HCT116 (cell line): ENCODE results near the gene CREBZF. TPM values are rescaled to one million over a fixed set of nuclear protein-coding genes. Genes with fewer than 3 reads are reported as not detected.

Source experiments
- ATAC-seq: fragments of 200-7000 bp; cut with Tn5 transposase; 2 replicates; pipeline ENCODE4 v1.9.1; 2020; ENCODE audit warnings: mild to moderate bottlenecking, moderate library complexity
- BruUV-seq: library from RNA; stranded (reverse); fragments of 400-500 nt; replicated peaks from 2 replicates; lab custom pipeline; 2021; lab: Mats Ljungman, UMichigan
- CTCF ChIA-PET: fragments of 300-600 bp; sonication (Branson Sonifier 250); formaldehyde crosslinking; loops from one replicate; lab custom pipeline; 2021; ENCODE audit warnings: antibody characterized with exemption; lab: Charles Lee
- POLR2A ChIA-PET: fragments of 300-600, 350-600 bp; sonication (Branson Sonifier 250); formaldehyde crosslinking; loops from one replicate; lab custom pipeline; 2021; ENCODE audit warnings: antibody characterized with exemption; lab: Charles Lee
- RAD21 ChIA-PET, 2 experiments: fragments of 300-600 bp; sonication (Branson Sonifier 250); formaldehyde crosslinking; loops; one replicate each; lab custom pipeline; 2023; ENCODE audit warnings: low total read pairs in 2 of 2; ENCODE audit not compliant: uncharacterized antibody in 2 of 2, unreplicated experiment in 2 of 2, low non-redundant PET in 1 of 2; lab: Charles Lee
- DNase-seq: peaks from one replicate; pipeline ENCODE4 v3.0.0-alpha.2; 2010; ENCODE audit warnings: low read depth, low spot score
- H2AFZ ChIP-seq: fragments of 200-600 bp; shearing (Covaris generic), sonication (generic); 2 replicates; pipeline ENCODE4 v1.6.1; 2017; ENCODE audit warnings: low read depth, mixed run types, mixed read lengths, antibody characterized with exemption, low read length; ENCODE audit not compliant: poor library complexity, severe bottlenecking
- H3K27ac ChIP-seq: 2 replicates; pipeline ENCODE4 v1.5.1; 2012; ENCODE audit warnings: low read depth, low read length
- H3K27me3 ChIP-seq: fragments of 200-600 bp; sonication (generic); 2 replicates; pipeline ENCODE4 v1.6.1; 2016; ENCODE audit warnings: mixed run types, low read length, mixed read lengths; ENCODE audit not compliant: insufficient read depth
- H3K36me3 ChIP-seq, 2 experiments: fragments of 200-500 bp in 1 of 2; fragments of 200-600 bp in 1 of 2; sonication (Bioruptor generic) in 1 of 2; sonication (generic) in 1 of 2; 2 replicates each; pipeline versions ENCODE4 v1.5.1 to v1.6.1; 2014 to 2016; ENCODE audit warnings: low read length in 2 of 2, inconsistent platforms in 1 of 2, mixed read lengths in 1 of 2, mixed run types in 1 of 2; ENCODE audit not compliant: insufficient read depth in 2 of 2, control insufficient read depth in 1 of 2
- H3K4me1 ChIP-seq, 2 experiments: fragments of 200-600 bp in 1 of 2; sonication (generic) in 1 of 2; 2 replicates each; pipeline versions ENCODE4 v1.5.1 to v1.6.1; 2012 to 2017; ENCODE audit warnings: low read length in 2 of 2, inconsistent platforms in 1 of 2, mild to moderate bottlenecking in 1 of 2, mixed read lengths in 1 of 2, mixed run types in 1 of 2, moderate library complexity in 1 of 2; ENCODE audit not compliant: insufficient read depth in 2 of 2, control insufficient read depth in 1 of 2
- H3K4me2 ChIP-seq: fragments of 200-600 bp; sonication (generic); 2 replicates; pipeline ENCODE4 v1.6.1; 2017; ENCODE audit warnings: mixed run types, low read length, mixed read lengths
- H3K4me3 ChIP-seq, 2 experiments: fragments of 200-600 bp in 1 of 2; sonication (generic) in 1 of 2; replicated peaks in 1 of 2; 2 replicates each; pipeline ENCODE4 v1.5.1; 2011 to 2016; ENCODE audit warnings: low read length in 2 of 2, control low read depth in 1 of 2, low read depth in 1 of 2, mild to moderate bottlenecking in 1 of 2, mixed read lengths in 1 of 2, mixed run types in 1 of 2
- H3K79me2 ChIP-seq: fragments of 200-600 bp; sonication (generic); 2 replicates; pipeline ENCODE4 v1.6.1; 2017; ENCODE audit warnings: mild to moderate bottlenecking, mixed run types, low read length, moderate library complexity, mixed read lengths; ENCODE audit not compliant: insufficient read depth
- H3K9ac ChIP-seq: fragments of 200-600 bp; sonication (generic); 2 replicates; pipeline ENCODE4 v1.6.1; 2016; ENCODE audit warnings: low read length, mixed read lengths
- H3K9me2 ChIP-seq: fragments of 200-600 bp; sonication (generic), shearing (Covaris generic); 2 replicates; pipeline ENCODE4 v1.6.1; 2017; ENCODE audit warnings: mixed run types, mild to moderate bottlenecking, moderate library complexity; ENCODE audit not compliant: insufficient read depth
- H3K9me3 ChIP-seq, 2 experiments: fragments of 200-500 bp in 1 of 2; fragments of 200-600 bp in 1 of 2; sonication (Bioruptor generic) in 1 of 2; sonication (generic) in 1 of 2; 2 replicates each; pipeline ENCODE4 v1.6.1; 2014 to 2017; ENCODE audit warnings: low read length in 2 of 2, mixed read lengths in 2 of 2, inconsistent platforms in 1 of 2, low read depth in 1 of 2, mild to moderate bottlenecking in 1 of 2, mixed run types in 1 of 2, moderate library complexity in 1 of 2; ENCODE audit not compliant: control insufficient read depth in 1 of 2, insufficient read depth in 1 of 2
- H4K20me1 ChIP-seq: fragments of 200-600 bp; sonication (generic), shearing (Covaris generic); 2 replicates; pipeline ENCODE4 v1.6.1; 2017; ENCODE audit warnings: mixed run types, mild to moderate bottlenecking, moderate library complexity; ENCODE audit not compliant: insufficient read depth
- CBX3 ChIP-seq: IDR thresholded peaks from 2 replicates; pipeline ENCODE4 v1.6.1; 2012; ENCODE audit warnings: low read depth
- POLR2AphosphoS5 ChIP-seq: IDR thresholded peaks from 2 replicates; pipeline ENCODE4 v1.6.1; 2011; ENCODE audit warnings: mild to moderate bottlenecking, low read depth, low read length, moderate library complexity
- YY1 ChIP-seq: IDR thresholded peaks from 2 replicates; pipeline ENCODE4 v1.6.1; 2011; ENCODE audit warnings: low read length, low read depth, moderate library complexity, mild to moderate bottlenecking; ENCODE audit not compliant: insufficient replicate concordance; ENCODE audit errors: extremely low read depth
- intact Hi-C: fragments of 100-400 bp; cut with micrococcal nuclease; formaldehyde crosslinking; loops from 2 replicates; pipeline ENCODE4 v1.10.0; 2022
- total RNA-seq: library from RNA; stranded (reverse); gene quantifications from one replicate; pipeline ENCODE4 v1.2.1, GENCODE V29; 2021; ENCODE audit not compliant: unreplicated experiment
- TF ChIP-seq, protein P1 (sequence below): IDR thresholded peaks from 2 replicates; pipeline ENCODE4 v1.6.1; 2012

The CREBZF gene
- total RNA-seq, 1 experiment from 2014 or later = 40.2 TPM

GRCh38 chr11:85698195-85698594 is 33.3 kb upstream of the CREBZF start:
- CTCF ChIA-PET = no interaction called here
- H3K9me2 ChIP-seq = no peaks in the 10 kb centered on the region

GRCh38 chr11:85697747-85698146 is 32.8 kb upstream of the CREBZF start:
- ATAC-seq (no peak), DNase-seq (no peak)
- Histone ChIP-seq H3K9me2 (no peaks in the 10 kb centered on the region), H3K9ac (no peak overlapping the region), H3K27ac (no peak overlapping the region), H3K9me3 (no peaks in the 10 kb centered on the region), H3K27me3 (no peaks in the 10 kb centered on the region)
- CTCF ChIA-PET = no interaction called here
- intact Hi-C loops = loop anchor here (10.0 kb wide), 1 partner anchor 127 kb away; no protein-coding TSS in a partner anchor
- POLR2A ChIA-PET = no interaction called here
- TF ChIP-seq, protein P1, sequence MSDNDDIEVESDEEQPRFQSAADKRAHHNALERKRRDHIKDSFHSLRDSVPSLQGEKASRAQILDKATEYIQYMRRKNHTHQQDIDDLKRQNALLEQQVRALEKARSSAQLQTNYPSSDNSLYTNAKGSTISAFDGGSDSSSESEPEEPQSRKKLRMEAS = no peak
- no peak for TF ChIP-seq CBX3
- TF ChIP-seq POLR2AphosphoS5 = no peak
- TF ChIP-seq YY1 = no peak
- TF ChIP-seq, all 23 proteins: peak for 0
- Histone ChIP-seq H3K79me2 (no peaks in the 10 kb centered on the region), H3K4me1 (peaks cover 0 to 4% of the 10 kb centered on the region in 2 experiments; a peak in 1 of 4 replicates), H3K4me3 (no peak overlapping the region), H4K20me1 (no peaks in the 10 kb centered on the region), H3K4me2 (no peak overlapping the region), H2AFZ (no peak overlapping the region), H3K36me3 (no peaks in the 10 kb centered on the region)
- no TSS peak for BruUV-seq
- RAD21 ChIA-PET = no interaction called here

More at GRCh38 chr11:85698195-85698594, 33.3 kb upstream of the CREBZF start:
- no peaks in the 10 kb centered on the region for H3K27me3 ChIP-seq
- intact Hi-C loops = loop anchor here (10.0 kb wide), 1 partner anchor 127 kb away; no protein-coding TSS in a partner anchor
- no peak overlapping the region for H3K9ac ChIP-seq
- H3K27ac ChIP-seq = no peak overlapping the region
- POLR2A ChIA-PET = interaction anchor here (0.8 kb wide), 1 partner anchor 38 kb away, joined by 3 read pairs; no protein-coding TSS in a partner anchor
- BruUV-seq = no TSS peak
- no peaks in the 10 kb centered on the region for H3K36me3 ChIP-seq
- no peaks in the 10 kb centered on the region for H4K20me1 ChIP-seq
- no peak for ATAC-seq
- no peaks in the 10 kb centered on the region for H3K9me3 ChIP-seq
- H3K4me1 ChIP-seq = peaks cover 0 to 4% of the 10 kb centered on the region in 2 experiments; a peak in 1 of 4 replicates
- RAD21 ChIA-PET = no interaction called here
- no peak overlapping the region for H2AFZ ChIP-seq
- DNase-seq = no peak
- no peaks in the 10 kb centered on the region for H3K79me2 ChIP-seq
- H3K4me3 ChIP-seq = no peak overlapping the region
- TF ChIP-seq CBX3 = no peak
- no peak overlapping the region for H3K4me2 ChIP-seq
